HG03342 (cell line): ENCODE data around the gene LDLRAP1.

Experiments used
- ATAC-seq: cut with Tn5 transposase; IDR thresholded peaks from one replicate; pipeline ENCODE4 v1.9.1; 2021; ENCODE audit warnings: mild to moderate bottlenecking, moderate library complexity; ENCODE audit not compliant: unreplicated experiment

The LDLRAP1 gene

DNA sequence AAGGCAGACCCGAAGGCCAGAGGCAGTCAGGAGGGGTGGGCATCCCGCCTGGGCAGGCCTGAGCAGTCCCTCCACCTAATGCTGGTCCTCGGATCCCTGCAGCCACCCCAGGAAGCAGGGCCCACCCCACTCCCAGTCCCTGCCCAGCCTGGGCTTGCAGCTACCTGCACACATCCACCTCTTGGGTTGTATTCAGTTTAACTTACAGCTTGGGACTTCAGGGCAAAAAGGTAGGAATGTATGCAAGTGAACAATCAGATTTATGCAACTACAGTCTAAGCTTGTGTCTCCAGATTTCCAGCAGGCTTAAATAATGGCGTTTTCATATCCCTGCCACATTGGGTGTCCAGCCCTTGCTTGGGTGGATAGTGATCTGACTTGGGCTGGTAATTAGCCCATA is 17.4 kb downstream of the LDLRAP1 start:
- ATAC-seq: no peak

- ATAC-seq: no peak
Observed at GRCh38 chr1:25561421-25562100, 18.2 kb downstream of the LDLRAP1 start.

- ATAC-seq: peak; percentile 88
Observed at GRCh38 chr1:25562101-25562927, 18.9 kb downstream of the LDLRAP1 start.

DNA sequence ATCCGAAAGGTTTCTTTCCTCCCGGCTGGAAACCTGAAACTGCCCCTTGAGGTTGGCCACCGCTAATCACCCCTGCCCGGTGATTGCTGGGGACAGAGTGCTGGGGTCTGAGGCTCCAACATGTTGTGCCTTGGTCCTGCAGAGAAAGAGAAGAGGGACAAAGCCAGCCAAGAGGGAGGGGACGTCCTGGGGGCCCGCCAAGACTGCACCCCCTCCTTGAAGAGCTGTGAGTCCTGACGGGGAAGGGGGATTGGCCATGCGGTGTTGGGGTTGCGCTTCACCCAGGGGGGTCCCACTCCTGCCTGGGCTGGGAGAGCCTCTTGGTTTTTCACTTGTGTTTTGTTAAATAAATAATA is 19.5 kb downstream of the LDLRAP1 start:
- ATAC-seq: no peak

DNA sequence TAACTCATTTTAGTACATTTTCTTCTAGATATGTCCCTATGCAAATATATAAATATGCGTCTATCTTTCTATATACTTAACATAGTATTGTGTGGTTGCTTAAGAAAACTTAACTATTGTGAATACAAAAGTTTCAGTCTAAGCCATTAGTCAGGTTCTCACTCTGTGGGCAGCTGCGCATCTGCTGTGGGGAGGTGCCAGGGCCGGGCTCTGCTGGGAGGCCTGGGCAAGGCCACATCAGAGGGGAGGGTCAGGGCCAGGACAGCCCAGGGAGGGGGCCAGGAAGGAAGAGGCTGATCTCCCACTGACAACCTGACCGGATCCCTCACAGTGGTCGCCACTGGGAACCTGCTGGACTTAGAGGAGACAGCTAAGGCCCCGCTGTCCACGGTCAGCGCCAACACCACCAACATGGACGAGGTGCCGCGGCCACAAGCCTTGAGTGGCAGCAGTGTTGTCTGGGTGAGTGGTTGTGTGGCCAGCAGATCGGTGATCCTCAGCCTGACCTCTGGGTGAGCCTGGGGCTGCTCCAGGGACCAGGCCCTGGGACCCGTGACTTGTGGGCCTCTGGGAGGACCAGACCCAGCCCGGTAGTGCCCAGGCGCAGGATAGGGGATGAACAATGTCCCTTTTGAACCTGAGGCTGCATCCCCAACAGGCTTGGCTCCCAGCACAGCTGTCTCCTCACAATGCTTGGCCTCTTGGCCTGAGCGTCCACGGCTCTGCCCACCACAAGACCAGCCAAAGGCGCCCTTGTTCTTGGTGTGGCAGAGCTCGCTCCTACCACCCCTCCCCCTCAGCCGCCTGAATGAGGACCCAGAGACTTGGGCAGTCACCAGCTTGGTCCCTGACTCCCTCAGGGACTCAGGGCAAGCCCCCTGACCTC is 20.2 kb downstream of the LDLRAP1 start:
- no peak for ATAC-seq

DNA sequence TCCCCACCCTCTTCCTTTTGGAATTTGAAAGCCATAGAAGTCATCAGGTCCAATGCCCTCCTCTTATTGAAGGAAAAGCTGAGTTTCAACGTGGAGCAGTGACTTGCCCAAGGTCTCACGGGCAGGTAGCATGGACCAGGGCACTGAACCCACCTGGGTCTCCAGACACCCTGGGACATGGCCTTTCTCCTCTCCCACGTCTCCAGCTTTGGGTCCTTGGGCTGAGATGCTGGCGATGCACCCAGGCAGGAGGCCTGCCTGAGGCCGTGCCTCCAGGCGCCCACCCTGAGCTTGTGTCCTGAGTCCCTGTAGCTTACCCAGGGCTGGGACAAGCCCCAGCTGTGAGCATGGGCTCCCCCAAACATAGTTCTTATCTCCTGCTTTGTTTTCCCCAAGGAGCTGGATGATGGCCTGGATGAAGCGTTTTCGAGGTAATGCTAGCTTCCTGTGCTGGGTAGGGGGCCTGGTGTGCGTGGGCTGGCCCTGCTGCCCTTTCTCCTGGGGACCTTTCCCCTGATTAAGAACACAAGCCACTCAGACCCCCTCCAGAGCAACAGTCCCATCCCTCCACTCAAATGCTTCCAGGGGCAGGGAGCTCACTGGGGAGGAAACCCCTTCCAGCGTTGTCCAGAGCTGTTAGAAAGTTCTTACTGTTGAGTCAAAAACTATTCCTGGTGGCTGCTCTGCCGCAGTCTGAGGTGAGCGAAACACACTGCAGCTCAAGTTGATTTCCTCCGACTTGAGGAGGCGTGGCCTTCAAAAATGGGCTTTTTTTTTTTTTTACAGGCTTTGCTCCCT is 21.6 kb downstream of the LDLRAP1 start:
- no peak for ATAC-seq

- ATAC-seq: no peak
Observed at GRCh38 chr1:25565626-25566025, 22.2 kb downstream of the LDLRAP1 start.

DNA sequence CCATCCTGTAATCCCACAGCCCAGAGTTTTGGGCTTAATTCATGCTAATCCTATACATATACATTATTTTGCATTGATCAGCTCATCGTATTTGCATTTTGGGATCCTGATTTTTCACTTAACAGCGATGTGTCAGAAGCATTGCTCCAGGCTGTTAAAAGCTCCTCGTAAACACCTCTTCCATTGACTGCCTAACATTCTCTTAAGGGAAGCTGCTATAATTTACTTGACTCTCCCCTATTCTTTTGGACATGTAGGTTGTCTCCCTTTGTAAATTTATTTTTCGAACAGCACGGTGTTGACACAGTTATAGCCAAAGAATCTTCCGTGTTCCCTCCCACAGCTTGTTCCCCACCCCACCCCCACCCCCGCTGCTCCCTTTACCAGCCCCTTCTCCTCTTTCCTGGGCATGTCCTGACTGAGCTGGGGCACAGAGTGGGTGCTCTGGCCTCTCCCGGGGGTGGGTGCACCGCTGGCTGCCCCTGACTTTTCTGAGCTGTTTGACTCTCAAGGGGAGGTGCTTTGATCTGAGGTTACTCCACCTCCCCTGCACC is 22.8 kb downstream of the LDLRAP1 start:
- ATAC-seq: no peak

- ATAC-seq: no peak
Observed at GRCh38 chr1:25566730-25567341, 23.4 kb downstream of the LDLRAP1 start.

DNA sequence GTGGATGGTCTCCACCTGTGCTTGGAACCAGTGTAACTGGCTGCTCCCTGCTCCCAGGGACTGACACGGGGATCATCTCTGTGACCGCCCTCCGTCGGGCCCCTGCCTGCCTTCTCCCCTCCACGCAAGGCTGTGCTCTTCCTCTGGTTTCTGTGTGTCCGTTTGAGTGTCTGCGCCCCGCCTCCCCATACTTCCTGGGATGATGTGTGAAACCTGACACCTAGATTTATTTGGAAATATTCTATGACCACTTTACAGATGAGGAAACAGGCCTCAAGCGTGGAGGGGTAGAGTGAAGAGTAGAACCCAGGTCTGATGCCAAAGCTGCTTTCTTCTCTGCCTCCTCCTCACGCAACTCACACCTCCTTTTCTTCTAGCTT is 24.3 kb downstream of the LDLRAP1 start:
- ATAC-seq: no peak

- no peak for ATAC-seq
Observed at GRCh38 chr1:25568090-25568833, 24.9 kb downstream of the LDLRAP1 start.

DNA sequence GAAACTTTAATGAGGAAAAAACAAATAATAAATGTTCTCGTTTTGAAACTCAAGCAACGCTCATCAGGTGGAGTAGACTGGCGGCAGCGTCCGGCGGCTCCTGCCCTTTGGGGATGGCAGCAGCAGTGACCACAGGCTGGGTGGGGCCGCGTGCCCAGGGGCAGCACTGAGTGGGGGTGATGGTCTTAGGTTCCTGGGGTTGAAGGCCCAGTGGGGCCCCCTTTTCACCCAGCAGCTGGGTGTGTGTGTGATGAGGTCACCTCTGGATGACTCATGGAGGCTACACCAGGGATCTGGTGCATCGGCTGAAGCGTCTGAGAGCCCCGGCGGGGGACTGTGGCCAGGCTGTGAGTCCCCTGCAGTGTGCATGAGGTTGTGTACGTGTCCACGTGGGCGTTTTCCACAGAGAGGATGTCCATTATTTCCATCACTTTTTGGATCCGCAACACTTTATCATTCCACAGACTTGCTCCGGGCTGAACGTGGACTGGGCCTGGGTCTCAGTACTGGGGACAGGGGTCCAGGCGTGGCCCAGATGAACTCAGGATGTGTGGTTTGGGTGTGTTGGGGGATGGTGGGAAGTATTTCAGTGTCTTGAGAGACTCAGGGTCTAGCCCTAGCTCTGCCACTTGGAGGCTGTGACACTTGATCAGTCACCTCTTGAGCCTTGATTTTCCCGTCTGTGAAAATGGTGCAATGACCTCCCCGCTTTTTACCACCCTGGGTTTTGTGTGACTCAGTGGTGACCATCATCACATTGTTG is 25.6 kb downstream of the LDLRAP1 start:
- no peak for ATAC-seq

- no peak for ATAC-seq
Observed at GRCh38 chr1:25569597-25570396, 26.4 kb downstream of the LDLRAP1 start.

GRCh38 chr1:25570798-25571521 is 27.6 kb downstream of the LDLRAP1 start:
- ATAC-seq: no peak

GRCh38 chr1:25571522-25571970 is 28.1 kb downstream of the LDLRAP1 start:
- ATAC-seq: no peak

DNA sequence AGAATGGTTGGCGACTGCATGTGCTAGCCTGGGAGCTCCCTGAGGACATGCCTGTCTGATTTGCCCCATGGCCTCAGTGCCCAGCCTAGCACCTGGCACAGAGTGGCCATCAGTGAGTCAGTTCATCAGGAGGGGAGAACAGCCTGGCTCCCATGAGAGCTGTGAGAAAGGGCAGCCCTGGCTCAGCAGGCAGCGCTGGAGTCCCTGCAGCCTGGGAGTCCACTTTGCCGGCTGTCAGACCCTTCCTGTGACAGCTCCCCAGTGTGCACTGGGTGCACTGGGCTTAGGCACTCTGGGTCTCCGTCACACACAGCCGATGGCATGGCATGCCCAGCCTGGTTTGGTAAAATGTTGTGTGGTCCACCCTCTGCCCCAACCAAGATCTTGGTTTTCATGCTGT is 28.7 kb downstream of the LDLRAP1 start:
- ATAC-seq: no peak
